ENCODE measurements around the gene IRF9.

IRF9 gene

DNA sequence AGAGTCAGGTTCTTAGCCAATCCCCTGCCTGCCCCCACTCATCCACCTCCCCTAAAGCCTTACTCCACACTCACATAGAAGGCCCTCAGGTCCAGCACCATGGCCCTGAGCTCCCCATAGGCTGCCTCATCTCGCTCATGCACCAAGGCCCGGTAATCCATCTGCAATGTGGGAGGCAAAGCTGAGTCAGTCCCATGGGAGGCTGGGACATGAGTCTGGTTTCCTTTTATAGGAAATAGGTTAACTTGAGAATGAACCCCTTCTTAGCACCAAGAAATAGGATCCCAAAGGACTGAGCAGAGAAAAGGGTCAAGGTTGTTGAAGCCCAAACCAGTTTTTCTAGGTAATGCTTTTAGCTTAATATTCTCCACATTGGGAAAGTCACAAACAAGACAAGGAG, 17.6 kb upstream of the IRF9 start:
- Histone ChIP-seq H3K4me3 (replicated peaks; ENCODE audit: insufficient read depth, low read length) (no peak overlapping the region), H3K27ac (replicated peaks) (no peak overlapping the region), H3K27me3 (ENCODE audit: insufficient read depth, poor library complexity, severe bottlenecking) (no peaks in the 10 kb centered on the region)
- DNase-seq (ENCODE audit: low read depth in 1 of 2, low spot score in 1 of 2): no peak
- TF ChIP-seq CTCF (IDR thresholded peaks at IDR 0.05; ENCODE audit: insufficient read depth, low read length) (no peak), SPI1 (IDR thresholded peaks at IDR 0.05; ENCODE audit: borderline replicate concordance, low read depth) (no peak), POLR2AphosphoS5 (IDR thresholded peaks at IDR 0.05; ENCODE audit: low read depth) (no peak), GABPA (IDR thresholded peaks at IDR 0.05; ENCODE audit: low read depth) (no peak)
- TF ChIP-seq, protein P1, sequence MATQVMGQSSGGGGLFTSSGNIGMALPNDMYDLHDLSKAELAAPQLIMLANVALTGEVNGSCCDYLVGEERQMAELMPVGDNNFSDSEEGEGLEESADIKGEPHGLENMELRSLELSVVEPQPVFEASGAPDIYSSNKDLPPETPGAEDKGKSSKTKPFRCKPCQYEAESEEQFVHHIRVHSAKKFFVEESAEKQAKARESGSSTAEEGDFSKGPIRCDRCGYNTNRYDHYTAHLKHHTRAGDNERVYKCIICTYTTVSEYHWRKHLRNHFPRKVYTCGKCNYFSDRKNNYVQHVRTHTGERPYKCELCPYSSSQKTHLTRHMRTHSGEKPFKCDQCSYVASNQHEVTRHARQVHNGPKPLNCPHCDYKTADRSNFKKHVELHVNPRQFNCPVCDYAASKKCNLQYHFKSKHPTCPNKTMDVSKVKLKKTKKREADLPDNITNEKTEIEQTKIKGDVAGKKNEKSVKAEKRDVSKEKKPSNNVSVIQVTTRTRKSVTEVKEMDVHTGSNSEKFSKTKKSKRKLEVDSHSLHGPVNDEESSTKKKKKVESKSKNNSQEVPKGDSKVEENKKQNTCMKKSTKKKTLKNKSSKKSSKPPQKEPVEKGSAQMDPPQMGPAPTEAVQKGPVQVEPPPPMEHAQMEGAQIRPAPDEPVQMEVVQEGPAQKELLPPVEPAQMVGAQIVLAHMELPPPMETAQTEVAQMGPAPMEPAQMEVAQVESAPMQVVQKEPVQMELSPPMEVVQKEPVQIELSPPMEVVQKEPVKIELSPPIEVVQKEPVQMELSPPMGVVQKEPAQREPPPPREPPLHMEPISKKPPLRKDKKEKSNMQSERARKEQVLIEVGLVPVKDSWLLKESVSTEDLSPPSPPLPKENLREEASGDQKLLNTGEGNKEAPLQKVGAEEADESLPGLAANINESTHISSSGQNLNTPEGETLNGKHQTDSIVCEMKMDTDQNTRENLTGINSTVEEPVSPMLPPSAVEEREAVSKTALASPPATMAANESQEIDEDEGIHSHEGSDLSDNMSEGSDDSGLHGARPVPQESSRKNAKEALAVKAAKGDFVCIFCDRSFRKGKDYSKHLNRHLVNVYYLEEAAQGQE (IDR thresholded peaks at IDR 0.05; ENCODE audit: insufficient replicate concordance, low read depth): no peak

DNA sequence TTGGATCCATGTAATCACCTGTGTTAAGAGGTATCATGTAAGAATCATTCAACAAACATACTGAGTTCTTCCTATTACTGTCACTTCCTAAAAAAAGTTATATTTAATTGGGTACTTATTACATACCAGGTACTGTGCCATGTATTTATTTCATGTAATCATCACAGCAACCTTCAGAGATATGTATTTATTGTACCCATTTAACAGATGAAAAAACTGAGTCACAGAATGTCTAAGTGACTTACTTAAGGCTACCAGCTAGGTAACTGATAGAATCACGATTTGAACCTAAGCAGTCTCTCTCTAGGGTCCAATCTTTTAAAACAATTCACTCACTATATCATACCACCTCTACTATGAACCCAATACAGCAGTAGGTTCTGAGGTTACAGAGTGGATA, 16.6 kb upstream of the IRF9 start:
- TF ChIP-seq, protein P1 (IDR thresholded peaks at IDR 0.05; ENCODE audit: insufficient replicate concordance, low read depth): no peak
- TF ChIP-seq GABPA (IDR thresholded peaks at IDR 0.05; ENCODE audit: low read depth) (no peak), CTCF (IDR thresholded peaks at IDR 0.05; ENCODE audit: insufficient read depth, low read length) (no peak), SPI1 (IDR thresholded peaks at IDR 0.05; ENCODE audit: borderline replicate concordance, low read depth) (no peak), POLR2AphosphoS5 (IDR thresholded peaks at IDR 0.05; ENCODE audit: low read depth) (no peak)

GRCh38 chr14:24145219-24145618, 15.8 kb upstream of the IRF9 start:
- peak overlapping the region; percentile 96 for H3K4me3 ChIP-seq (replicated peaks; ENCODE audit: insufficient read depth, low read length)
- no peak for TF ChIP-seq POLR2AphosphoS5 (IDR thresholded peaks at IDR 0.05; ENCODE audit: low read depth)
- TF ChIP-seq, protein P1 (IDR thresholded peaks at IDR 0.05; ENCODE audit: insufficient replicate concordance, low read depth): no peak
- no peak for TF ChIP-seq SPI1 (IDR thresholded peaks at IDR 0.05; ENCODE audit: borderline replicate concordance, low read depth)
- no peak for TF ChIP-seq GABPA (IDR thresholded peaks at IDR 0.05; ENCODE audit: low read depth)
- no peak for TF ChIP-seq CTCF (IDR thresholded peaks at IDR 0.05; ENCODE audit: insufficient read depth, low read length)
- no peak overlapping the region for H3K27ac ChIP-seq (replicated peaks)
- no peak for DNase-seq (ENCODE audit: low read depth in 1 of 2, low spot score in 1 of 2)
- H3K27me3 ChIP-seq (ENCODE audit: insufficient read depth, poor library complexity, severe bottlenecking): no peaks in the 10 kb centered on the region

More for the DNA sequence above, 16.6 kb upstream of the IRF9 start:
- Histone ChIP-seq H3K27ac (replicated peaks) (no peak overlapping the region), H3K4me3 (replicated peaks; ENCODE audit: insufficient read depth, low read length) (no peak overlapping the region), H3K27me3 (ENCODE audit: insufficient read depth, poor library complexity, severe bottlenecking) (no peaks in the 10 kb centered on the region)
- no peak for DNase-seq (ENCODE audit: low read depth in 1 of 2, low spot score in 1 of 2)

Measured in HL-60 (cell line).